ENCODE data around the gene PSG11.
"Not testable (repeated sequence)": the region's sequence is repeated elsewhere in the genome, so short reads cannot be mapped to it uniquely, and the experiment has no call there.

GRCh38 chr19:42992029-42992604, 34.2 kb downstream of the PSG11 start:
- TF ChIP-seq POLR2A, POLR2AphosphoS5 (IDR thresholded peaks at IDR 0.05): not testable (repeated sequence)
- TF ChIP-seq, protein P1, sequence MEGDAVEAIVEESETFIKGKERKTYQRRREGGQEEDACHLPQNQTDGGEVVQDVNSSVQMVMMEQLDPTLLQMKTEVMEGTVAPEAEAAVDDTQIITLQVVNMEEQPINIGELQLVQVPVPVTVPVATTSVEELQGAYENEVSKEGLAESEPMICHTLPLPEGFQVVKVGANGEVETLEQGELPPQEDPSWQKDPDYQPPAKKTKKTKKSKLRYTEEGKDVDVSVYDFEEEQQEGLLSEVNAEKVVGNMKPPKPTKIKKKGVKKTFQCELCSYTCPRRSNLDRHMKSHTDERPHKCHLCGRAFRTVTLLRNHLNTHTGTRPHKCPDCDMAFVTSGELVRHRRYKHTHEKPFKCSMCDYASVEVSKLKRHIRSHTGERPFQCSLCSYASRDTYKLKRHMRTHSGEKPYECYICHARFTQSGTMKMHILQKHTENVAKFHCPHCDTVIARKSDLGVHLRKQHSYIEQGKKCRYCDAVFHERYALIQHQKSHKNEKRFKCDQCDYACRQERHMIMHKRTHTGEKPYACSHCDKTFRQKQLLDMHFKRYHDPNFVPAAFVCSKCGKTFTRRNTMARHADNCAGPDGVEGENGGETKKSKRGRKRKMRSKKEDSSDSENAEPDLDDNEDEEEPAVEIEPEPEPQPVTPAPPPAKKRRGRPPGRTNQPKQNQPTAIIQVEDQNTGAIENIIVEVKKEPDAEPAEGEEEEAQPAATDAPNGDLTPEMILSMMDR (IDR thresholded peaks at IDR 0.05), result not testable (repeated sequence)
